Left forelimb (tissue), 1 donor: ENCODE data around the gene KRTAP10-11.
"Not testable (repeated sequence)": the region's sequence is repeated elsewhere in the genome, so short reads cannot be mapped to it uniquely, and the experiment has no call there.

Experiments
- DNase-seq: peaks from one replicate; pipeline ENCODE4 v3.0.0-alpha.2; 2018; ENCODE audit warnings: low spot score

The KRTAP10-11 gene, protein sequence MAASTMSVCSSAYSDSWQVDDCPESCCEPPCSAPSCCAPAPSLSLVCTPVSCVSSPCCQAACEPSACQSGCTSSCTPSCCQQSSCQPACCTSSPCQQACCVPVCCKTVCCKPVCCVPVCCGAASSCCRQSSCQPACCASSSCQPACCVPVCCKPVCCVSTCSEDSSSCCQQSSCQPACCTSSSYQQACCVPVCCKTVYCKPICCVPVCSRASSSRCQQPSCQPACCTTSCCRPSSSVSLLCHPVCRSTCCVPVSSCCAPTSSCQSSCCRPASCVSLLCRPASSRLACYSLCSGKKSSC

DNA sequence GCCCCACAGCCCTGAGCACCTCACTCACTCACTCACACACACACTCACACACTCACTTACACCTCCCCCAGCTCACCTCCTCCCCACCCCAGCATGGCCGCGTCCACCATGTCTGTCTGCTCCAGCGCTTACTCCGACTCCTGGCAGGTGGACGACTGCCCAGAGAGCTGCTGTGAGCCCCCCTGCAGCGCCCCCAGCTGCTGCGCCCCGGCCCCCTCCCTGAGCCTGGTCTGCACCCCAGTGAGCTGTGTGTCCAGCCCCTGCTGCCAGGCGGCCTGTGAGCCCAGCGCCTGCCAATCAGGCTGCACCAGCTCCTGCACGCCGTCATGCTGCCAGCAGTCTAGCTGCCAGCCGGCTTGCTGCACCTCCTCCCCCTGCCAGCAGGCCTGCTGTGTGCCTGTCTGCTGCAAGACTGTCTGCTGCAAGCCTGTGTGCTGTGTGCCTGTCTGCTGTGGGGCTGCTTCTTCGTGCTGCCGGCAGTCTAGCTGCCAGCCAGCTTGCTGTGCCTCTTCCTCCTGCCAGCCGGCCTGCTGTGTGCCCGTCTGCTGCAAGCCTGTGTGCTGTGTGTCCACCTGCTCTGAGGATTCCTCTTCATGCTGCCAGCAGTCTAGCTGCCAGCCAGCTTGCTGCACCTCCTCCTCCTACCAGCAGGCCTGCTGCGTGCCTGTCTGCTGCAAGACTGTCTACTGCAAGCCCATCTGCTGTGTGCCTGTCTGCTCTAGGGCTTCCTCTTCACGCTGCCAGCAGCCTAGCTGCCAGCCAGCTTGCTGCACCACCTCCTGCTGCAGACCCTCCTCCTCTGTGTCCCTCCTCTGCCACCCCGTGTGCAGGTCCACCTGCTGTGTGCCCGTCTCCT lies at the start of gene KRTAP10-11:
TSS of gene KRTAP10-11 (plus strand) at position 49 of the 856 bp plus-strand sequence. CDS start at position 94, 45 bp downstream.
- not testable (repeated sequence) for DNase-seq

DNA sequence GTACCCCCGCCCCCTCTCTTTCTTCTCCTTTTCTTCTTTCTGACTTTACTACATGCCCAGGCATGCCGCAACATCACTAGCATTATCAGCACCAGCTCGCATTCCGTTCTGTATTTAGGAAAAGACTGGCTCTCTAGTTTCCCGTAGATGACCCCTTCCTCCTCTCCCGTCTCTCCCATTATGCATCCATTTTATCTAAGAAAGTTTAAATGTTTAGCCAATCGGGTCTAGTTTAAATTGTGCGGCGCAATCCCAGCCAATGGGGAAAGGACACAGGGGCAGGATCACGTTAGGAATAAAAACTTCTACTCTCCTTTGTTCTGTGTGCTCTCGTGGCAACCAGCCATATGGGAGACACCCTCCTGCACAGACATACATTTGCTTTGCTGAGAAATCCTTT lies 48.2 kb upstream of the KRTAP10-11 start:
- DNase-seq, result no peak

DNA sequence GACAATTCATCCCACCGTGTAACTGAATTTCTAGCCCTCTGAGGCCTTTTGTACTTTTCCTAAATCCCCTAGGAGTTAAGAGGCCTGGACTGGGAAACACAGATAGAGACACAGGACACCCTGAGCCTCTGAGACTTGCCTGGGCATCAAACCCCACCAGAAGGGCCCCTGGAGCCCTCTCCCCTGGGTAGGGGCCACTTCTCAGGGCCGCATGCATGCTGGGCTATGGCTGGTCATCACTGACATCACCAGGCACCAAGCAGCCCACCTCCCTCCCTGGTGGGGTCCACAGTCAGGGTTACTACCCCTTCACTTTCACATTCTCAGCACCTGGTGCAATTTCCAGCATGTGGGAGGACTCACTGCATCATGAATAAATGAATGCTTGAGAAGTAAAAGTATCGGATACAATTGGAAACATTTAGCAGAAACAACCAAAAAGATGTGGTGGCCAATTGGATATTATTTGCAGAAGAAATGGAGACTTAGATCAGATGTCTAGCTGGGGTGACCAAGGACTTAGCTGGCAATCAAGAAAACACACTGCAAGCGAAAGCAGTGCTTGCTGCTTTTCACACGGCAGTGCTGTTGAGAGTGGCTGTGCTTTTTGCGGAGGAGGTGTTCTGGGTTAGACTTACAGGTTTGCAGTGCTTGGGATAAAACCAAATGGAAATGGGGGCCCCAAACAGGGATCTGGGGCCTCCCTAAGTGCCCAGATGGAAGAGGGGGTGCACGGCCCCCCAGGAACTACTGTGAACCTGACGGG lies 46.8 kb upstream of the KRTAP10-11 start:
- no peak for DNase-seq

DNA sequence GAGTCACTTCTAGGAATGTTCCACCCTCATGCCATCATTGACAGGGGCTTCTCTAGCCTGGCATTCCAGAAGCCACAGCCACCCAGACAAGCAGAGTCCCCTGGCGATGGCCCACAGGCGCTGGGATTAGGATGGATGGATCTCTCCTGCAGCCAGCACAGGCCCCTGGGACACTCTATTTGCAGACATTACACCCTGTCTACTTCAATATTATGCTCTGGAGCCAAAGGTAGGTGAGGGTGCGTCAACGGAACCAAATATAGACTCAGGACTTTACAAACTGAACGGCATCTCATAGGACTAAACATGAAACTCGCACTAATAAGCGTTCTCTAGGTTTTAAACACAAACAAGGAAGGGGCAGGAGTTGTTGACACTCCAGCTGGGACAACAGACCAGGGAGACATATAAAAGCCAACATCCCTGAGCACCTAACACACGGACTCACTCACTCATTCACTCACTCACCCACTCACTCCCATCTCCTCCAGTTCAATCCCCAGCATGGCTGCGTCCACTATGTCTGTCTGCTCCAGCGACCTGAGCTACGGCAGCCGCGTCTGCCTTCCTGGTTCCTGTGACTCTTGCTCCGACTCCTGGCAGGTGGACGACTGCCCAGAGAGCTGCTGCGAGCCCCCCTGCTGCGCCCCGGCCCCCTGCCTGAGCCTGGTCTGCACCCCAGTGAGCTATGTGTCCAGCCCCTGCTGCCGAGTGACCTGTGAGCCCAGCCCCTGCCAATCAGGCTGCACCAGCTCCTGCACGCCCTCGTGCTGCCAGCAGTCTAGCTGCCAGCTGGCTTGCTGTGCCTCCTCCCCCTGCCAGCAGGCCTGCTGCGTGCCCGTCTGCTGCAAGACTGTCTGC lies 45.9 kb upstream of the KRTAP10-11 start, which contains the start of gene KRTAP10-7:
TSS of gene KRTAP10-7 (plus strand) at position 480 of the 861 bp plus-strand sequence. CDS start at position 505, 25 bp downstream.
- not testable (repeated sequence) for DNase-seq

DNA sequence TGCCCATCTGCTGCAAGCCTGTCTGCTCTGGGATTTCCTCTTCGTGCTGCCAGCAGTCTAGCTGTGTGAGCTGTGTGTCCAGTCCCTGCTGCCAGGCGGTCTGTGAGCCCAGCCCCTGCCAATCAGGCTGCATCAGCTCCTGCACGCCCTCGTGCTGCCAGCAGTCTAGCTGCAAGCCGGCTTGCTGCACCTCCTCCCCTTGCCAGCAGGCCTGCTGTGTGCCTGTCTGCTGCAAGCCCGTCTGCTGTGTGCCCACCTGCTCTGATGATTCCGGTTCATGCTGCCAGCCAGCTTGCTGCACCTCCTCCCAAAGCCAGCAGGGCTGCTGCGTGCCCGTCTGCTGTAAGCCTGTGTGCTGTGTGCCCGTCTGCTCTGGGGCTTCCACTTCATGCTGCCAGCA lies 45.1 kb upstream of the KRTAP10-11 start:
- not testable (repeated sequence) for DNase-seq

DNA sequence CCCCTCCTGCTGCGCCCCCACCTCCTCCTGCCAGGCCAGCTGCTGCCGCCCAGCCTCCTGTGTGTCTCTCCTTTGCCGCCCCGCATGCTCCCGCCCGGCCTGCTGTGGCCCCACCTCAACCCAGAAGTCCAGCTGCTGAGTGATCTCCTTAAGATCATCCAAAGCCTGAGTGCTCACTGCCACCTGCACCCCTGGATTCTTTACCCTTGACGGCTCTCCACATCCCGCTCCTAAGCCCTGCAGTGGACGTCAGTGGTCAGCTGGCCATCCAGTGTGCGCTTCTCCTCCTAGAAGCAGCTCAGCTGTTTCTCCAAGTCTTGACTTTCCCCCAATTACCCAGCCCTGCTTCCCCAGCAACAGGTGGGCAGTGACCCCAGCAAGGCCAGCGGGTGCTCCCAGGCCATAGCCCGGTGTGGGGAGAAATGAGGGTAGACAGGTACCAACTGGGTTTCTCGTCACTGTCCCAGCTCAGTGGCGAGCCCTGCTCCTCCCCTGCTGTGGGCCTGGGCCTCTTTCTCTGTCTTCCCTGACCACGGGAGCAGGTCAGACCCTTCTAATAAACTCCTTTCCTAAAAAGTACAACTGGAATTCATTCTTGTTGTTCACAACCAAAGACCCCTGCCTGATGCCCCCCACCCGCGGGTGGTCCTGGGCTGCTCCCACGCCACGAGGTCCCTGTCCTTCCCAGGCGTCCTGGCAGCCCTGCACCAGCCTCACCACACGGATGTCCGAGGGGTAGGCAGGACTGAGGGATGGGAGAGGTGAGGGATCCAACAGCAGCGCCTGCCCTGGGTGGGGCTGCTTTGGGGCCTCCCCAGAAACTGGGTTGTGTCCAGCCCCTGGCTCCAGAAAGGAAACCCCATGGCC lies 44.4 kb upstream of the KRTAP10-11 start:
- DNase-seq, result no peak

DNA sequence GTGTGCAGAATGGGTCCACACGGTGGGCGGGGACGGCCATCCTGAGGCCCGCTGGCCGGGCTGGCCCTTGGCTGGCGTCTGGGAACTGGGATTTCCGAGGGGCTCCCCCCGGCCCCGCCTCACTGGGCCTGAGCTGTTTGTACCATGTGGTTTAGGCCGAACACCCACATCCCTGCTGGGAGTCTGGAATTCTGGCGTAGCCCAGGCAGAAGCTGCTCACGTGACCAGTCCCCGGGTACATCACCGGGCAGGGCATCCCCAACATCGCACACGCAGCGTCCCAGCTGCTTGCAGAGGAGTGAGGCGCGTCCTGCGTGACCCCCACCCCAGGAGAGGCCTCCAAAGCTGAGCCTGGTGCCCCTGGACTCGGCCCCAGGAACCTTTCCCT lies 43.8 kb upstream of the KRTAP10-11 start:
- DNase-seq, result no peak

DNA sequence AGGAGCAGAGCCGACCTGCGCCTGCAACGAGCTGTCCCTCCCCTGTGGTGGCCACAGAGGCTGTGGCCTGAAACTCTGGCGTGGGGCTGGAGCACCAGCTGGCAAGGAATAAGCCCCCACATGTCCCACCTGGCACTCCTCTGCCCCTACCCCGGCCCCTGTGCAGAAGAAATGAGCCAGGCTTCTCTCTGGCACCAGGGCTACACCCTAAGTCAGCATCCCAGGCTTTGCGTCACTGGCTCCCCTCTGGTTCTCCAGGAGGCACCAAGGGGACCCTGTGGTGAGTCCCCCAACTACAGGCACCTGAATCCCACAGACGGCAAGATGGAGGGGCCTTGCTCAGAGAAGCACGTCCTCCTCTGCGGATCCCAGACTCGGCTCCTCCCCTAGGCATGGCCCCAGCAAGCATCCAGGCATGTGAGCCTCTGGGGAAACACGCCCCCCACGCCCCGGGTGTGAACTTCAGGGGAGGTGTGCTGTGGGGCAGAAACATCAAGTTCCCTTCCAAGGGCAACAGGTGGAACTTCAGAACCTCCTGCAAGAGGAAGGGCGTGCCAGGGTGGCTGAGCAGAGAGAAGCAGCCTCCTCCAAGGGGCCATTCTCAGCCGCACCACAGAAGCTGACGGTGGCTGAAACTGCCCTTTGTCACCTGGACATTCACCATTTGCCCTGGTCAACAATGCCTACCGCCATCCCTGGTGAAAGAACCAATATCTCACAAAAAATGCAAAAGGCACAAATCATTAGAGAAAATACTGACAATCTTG lies 42.9 kb upstream of the KRTAP10-11 start:
- no peak for DNase-seq

DNA sequence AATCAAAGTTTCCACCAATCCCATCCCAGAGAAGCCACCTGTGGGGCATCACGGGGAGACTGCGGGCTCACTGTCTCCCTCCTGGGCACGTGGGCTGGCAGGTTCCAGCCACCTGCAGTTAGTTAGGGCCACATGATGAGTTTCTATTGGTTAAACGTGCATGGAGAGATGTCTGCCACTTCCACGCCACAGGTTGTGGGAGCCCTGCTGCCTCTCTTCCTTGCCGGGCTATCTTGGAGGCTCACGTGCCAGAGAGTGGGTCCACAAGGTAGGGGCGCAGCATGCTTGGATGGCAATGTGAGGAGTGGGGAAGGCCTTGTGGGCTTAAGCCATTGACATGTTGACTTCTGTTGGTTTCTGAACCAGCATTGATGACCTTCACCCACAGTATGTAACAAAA lies 42.3 kb upstream of the KRTAP10-11 start:
- DNase-seq, result no peak

DNA sequence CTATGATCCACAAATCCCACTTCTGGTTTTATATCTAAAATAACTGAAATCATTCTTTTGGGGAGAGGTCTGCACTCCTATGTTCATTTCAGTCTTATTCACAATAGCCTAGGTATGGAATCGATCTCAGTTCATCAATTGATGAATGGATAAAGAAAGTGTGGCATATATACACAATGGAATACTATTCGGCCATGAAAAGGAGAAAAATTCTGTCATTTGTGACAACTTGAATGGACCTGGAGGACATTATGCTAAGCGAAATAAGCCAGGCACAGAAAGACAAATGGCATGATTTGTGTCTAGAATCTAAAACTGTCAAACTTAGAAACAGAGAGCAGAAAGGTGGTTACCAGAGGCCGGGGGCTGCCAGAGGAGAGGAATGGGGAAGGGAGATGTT lies 39.7 kb upstream of the KRTAP10-11 start:
- DNase-seq, result no peak

DNA sequence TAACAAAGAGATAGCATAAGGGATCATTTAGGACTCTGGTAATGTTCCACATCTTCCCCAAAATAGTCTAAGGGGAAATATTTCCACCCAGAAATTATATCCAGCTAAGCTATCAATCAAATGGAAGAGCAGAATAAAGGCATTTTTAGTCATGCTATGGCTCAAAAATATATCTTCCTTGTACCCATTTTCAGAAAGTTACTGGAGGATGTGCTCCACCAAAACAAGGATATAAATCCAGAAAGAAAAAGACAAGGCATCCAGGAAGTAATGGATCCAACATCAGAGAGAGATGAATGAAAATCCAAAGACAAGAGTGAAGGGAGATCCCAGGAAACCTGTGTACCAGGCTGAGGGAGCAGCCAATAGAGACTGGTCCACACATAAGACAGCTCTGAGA lies 37.0 kb upstream of the KRTAP10-11 start:
- no peak for DNase-seq

DNA sequence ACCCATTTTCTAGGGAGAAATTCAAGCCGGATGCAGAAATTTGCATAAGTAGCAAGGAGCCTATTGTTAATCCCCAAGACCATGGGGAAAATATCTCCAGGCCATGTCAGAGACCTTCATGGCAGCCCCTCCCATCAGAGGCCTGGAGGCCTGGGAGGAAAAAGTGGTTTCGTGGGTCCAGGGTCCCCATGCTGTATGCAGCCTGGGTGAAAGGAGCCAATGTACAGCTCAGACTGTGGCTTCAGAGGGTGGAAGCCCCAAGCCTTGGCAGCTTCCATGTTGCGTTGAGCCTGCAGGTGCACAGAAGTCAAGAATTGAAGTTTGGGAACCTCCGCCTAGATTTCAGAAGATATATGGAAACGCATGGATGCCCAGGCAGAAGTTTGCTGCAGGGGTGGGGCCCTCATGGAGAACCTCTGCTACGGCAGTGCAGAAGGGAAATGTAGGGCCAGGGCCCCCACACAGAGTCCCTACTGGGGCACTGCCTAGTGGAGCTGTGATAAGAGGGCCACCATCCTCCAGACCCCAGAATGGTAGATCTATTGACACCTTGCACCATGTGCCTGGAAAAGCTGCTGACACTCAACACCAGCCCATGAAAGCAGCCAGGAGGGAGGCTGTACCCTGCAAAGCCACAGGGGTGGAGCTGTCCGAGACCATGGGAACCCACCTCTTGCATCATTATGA lies 35.9 kb upstream of the KRTAP10-11 start:
- DNase-seq, result not testable (repeated sequence)

DNA sequence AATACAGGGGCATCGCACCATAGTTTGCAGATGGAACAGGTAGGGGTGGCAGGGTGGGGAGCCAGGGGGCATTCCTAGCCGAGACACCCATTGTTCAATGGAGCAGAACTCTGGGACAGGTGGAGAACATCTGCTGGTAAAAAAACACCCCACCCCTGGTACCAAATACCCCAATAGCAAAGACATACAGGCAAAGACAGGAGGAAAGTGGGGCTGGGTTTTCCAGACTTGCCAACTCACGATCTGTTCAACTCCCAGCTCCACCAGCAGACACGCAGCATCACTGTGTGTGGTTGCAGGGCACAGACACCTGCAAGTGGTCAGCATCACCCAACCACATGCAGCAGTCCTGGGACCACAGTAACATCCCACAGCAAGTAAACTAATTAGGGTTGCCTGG lies 34.7 kb upstream of the KRTAP10-11 start:
- DNase-seq, result no peak

DNA sequence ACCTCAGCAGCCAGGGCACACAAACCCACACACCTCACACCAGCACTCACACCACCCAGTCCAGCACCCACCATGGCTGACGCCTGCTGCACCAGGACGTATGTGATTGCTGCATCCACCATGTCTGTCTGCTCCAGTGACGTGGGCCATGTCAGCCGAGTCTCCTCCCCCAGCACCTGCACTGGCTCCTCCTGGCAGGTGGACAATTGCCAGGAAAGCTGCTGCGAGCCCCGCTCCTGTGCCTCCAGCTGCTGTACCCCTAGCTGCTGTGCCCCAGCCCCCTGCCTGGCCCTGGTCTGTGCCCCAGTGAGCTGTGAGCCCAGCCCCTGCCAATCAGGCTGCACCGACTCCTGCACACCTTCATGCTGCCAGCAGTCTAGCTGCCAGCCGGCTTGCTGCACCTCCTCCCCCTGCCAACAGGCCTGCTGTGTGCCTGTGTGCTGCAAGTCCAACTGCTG lies 34.2 kb upstream of the KRTAP10-11 start, which contains the start of gene KRTAP10-8:
TSS of gene KRTAP10-8 (plus strand) at position 51 of the 458 bp plus-strand sequence. CDS start at position 73, 22 bp downstream.
- DNase-seq, result no peak

DNA sequence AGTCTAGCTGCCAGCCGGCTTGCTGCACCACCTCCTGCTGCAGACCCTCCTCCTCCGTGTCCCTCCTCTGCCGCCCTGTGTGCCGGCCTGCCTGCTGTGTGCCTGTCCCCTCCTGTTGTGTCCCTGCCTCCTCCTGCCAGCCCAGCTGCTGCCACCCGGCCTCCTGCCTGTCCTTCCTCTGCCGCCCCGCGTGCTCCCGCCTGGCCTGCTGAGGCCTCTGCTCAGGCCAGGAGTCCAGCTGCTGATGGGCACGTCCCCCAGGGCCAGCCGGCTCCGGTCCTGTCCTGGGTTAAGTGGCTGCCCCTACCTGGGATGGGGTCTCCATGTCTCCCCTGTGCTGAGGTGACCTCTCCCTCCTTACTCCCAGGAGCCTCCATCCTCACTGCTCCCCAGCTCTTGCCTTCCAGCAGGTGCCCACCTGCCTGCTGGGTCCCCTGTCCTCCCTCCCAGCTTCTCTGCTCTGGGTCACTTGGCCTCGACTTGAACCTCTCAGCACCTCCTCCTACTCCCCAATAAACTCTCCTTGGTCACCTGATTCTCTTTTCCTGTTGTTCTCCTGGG lies 33.5 kb upstream of the KRTAP10-11 start:
- no peak for DNase-seq

DNA sequence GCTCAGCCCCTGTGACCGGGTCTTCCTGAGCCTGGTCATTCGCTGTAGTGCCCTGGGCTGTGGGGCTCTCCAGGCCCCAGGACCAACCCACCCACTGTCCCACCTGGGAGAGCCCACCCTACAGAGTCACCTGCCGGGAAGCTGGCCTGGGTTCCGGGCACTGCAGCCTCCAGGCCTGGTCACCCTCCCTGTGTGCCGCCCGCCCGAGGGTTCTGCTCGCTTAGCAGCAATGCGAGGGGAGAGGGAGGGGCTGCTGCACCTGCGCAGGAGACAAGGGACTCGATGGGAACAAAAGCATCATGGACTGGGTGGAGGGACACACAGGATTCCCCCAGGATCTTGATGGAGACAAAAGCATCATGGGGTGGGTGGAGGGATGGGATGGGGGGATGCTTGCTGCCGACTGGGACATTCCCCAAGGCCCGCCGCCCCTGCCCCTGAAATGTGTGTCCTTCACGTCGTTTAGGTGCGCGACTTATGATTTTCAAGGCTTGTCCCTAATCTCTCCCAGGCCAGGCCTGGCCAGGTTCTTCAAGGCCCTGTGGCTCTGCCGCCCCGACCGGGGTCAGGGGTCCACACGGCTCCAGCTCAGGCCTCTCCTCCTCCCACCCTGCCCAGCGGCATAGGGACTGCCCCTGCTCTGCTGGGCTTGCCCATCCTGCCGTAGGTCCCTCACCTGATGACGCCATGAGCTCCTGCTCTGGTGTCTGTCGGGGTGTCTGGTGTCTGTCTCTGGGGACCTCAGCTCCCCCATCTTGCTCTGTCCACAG lies 32.6 kb upstream of the KRTAP10-11 start:
- DNase-seq, result no peak

DNA sequence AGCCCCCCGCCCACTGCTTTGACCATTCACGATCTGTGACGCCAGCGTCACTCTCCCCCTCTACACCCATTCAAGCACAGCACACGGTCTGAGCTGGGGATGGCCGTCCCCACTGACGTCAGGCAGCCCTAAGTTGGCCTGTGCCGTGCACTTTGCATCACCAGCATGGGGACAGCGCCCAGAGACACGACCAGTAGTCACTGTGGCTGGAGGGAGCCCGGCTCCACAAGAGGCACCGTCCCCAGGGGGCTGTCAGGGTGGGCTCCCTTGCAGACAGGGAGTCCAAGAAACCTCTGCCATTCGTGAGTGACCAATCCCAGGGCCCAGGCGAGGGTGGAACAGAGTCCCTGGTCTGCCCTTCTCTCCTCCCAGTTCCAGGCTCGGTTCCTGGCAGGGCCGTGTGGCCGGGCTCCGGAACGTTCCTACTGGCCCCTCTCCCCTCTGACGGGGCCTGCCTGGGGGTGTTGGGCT lies 32.0 kb upstream of the KRTAP10-11 start:
- DNase-seq, result no peak
